Esophagus muscularis mucosa (tissue), 4 donors: ENCODE results near the gene MRPS7. TPM values are rescaled to one million over a fixed set of nuclear protein-coding genes. Genes with fewer than 3 reads are reported as not detected.

Experiments
- DNase-seq: peaks from one replicate; pipeline ENCODE4 v3.0.0-alpha.2; 2017; ENCODE audit errors: extremely low spot score
- H3K27ac ChIP-seq, 4 donors: fragments of 200-600 bp; sonication (generic); replicated peaks in 1 of 4; 1 replicate in 3 of 4; 2 replicates in 1 of 4; pipeline ENCODE4 v1.5.1; 2016 to 2019; ENCODE audit warnings: mild to moderate bottlenecking in 1 of 4
- H3K27me3 ChIP-seq, 4 donors: fragments of 200-600 bp; sonication (generic); one replicate each; pipeline versions ENCODE4 v1.5.1 to v1.6.0; 2016 to 2019
- H3K36me3 ChIP-seq, 4 donors: fragments of 200-600 bp; sonication (generic); one replicate each; pipeline ENCODE4 v1.5.1; 2016 to 2019
- H3K4me1 ChIP-seq, 4 donors: fragments of 200-600 bp; sonication (generic); one replicate each; pipeline ENCODE4 v1.5.1; 2016 to 2019
- H3K4me3 ChIP-seq, 4 donors: fragments of 200-600 bp; sonication (generic); 1 replicate in 2 of 4; 2 replicates in 2 of 4; pipeline ENCODE4 v1.5.1; 2016 to 2019; ENCODE audit warnings: mild to moderate bottlenecking in 4 of 4, moderate library complexity in 1 of 4
- H3K9me3 ChIP-seq, 4 donors: fragments of 200-600 bp; sonication (generic); 1 replicate in 3 of 4; 2 replicates in 1 of 4; pipeline ENCODE4 v1.5.1; 2016 to 2019
- EP300 ChIP-seq: sonication (generic); formaldehyde crosslinking; IDR thresholded peaks from one replicate; pipeline ENCODE4 v1.6.1; 2017; ENCODE audit warnings: antibody characterized with exemption
- POLR2A ChIP-seq: fragments of 450-650 bp; IDR thresholded peaks from one replicate; pipeline ENCODE4 v1.6.1; 2017; ENCODE audit warnings: antibody characterized with exemption, moderate library complexity, mild to moderate bottlenecking, low read depth
- POLR2AphosphoS5 ChIP-seq, 2 donors: sonication (generic); formaldehyde crosslinking; IDR thresholded peaks; one replicate each; pipeline ENCODE4 v1.6.1; 2017; ENCODE audit warnings: antibody characterized with exemption in 2 of 2
- WGBS: methylation state at CpG from one replicate; pipeline ENCODE4 v1.1.5; 2018; 5-methylcytosine and 5-hydroxymethylcytosine counted together
- intact Hi-C: fragments of 100-400 bp; cut with DNase I; formaldehyde crosslinking; loops from one replicate; pipeline ENCODE4 v1.15.1; 2023
- total RNA-seq, 4 donors: library from RNA; depleted of rRNA; stranded (reverse); fragments of >200 nt; gene quantifications; one replicate each; pipeline versions ENCODE4 v1.1.0 to v1.2.1, GENCODE V29; 2016
- TF ChIP-seq, protein P1 (sequence below), 3 experiments: fragments of 200-600 bp in 2 of 3; fragments of 450-650 bp in 1 of 3; sonication (generic) in 2 of 3; IDR thresholded peaks; one replicate each; pipeline ENCODE4 v1.5.1; 2017 to 2019; ENCODE audit warnings: antibody characterized with exemption in 3 of 3, mild to moderate bottlenecking in 2 of 3, moderate library complexity in 1 of 3

MRPS7 gene
- total RNA-seq, 4 donors from 2014 or later, result 37.8 to 40.6 (median 39.1) TPM

DNA sequence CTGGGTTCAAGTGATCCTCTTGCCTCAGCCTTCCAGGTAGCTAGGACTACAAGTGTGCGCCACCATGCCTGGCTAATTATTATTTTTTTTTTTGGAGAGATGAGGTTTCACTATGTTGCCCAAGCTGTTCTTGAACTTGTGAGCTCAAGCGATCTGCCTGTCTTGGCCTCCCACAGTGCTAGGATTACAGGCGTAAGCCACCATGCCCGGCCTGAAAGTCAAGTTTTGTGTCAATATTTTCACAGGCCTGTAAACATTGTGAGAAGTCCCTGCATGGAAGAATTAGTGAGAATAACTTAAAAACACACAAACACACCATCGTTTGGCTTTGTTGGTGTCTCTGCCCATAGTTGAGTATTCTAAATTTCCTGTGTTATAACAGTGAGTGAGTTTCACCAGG lies 34.0 kb upstream of the MRPS7 start:
- H3K27me3 ChIP-seq, result no peaks in the 10 kb centered on the region
- TF ChIP-seq POLR2A, result no peak
- no peak for TF ChIP-seq POLR2AphosphoS5 (IDR thresholded peaks at IDR 0.05)
- TF ChIP-seq EP300, result no peak
- TF ChIP-seq, protein P1, sequence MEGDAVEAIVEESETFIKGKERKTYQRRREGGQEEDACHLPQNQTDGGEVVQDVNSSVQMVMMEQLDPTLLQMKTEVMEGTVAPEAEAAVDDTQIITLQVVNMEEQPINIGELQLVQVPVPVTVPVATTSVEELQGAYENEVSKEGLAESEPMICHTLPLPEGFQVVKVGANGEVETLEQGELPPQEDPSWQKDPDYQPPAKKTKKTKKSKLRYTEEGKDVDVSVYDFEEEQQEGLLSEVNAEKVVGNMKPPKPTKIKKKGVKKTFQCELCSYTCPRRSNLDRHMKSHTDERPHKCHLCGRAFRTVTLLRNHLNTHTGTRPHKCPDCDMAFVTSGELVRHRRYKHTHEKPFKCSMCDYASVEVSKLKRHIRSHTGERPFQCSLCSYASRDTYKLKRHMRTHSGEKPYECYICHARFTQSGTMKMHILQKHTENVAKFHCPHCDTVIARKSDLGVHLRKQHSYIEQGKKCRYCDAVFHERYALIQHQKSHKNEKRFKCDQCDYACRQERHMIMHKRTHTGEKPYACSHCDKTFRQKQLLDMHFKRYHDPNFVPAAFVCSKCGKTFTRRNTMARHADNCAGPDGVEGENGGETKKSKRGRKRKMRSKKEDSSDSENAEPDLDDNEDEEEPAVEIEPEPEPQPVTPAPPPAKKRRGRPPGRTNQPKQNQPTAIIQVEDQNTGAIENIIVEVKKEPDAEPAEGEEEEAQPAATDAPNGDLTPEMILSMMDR (IDR thresholded peaks at IDR 0.05), result no peak
- peaks cover 48 to 97% (median 88%) of the 10 kb centered on the region in 4 donors for H3K36me3 ChIP-seq
- no peak overlapping the region for H3K4me3 ChIP-seq
- no peaks in the 10 kb centered on the region for H3K9me3 ChIP-seq
- peak overlapping the region in 2 of 4 donors; percentile 12 to 60 for H3K27ac ChIP-seq
- H3K4me1 ChIP-seq, result peaks cover 0 to 15% (median 13%) of the 10 kb centered on the region in 4 donors
- no peak for DNase-seq
- WGBS, result 90% methylated on average over 5 of the region's 5 CpGs
- intact Hi-C loops, result no loop called here

DNA sequence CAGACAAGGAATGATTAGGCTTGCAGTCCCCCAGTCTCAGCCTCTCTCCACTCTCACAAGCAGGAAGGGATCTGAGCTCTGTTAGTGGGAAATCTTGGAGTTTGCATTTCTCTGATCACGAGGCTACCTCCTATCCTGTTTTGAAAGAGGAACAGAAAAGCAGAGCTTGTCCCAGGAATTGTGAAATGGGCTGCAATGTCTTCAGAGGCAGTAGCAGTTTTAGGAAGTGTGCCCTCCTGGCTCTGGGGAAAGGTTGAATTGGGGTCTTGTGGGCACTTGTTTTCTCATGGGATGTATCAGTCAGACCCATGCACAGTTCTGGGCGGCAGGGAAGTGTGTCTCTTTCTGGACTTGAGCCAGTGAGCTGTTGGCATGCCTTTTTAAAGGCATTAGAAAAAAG lies 33.4 kb upstream of the MRPS7 start:
- DNase-seq, result no peak
- Histone ChIP-seq H3K4me1 (peaks cover 0 to 15% (median 13%) of the 10 kb centered on the region in 4 donors), H3K36me3 (peaks cover 51 to 97% (median 91%) of the 10 kb centered on the region in 4 donors), H3K27me3 (no peaks in the 10 kb centered on the region), H3K4me3 (no peak overlapping the region), H3K9me3 (no peaks in the 10 kb centered on the region), H3K27ac (peak overlapping the region; percentile 12 to 60 (median 58))
- intact Hi-C loops, result no loop called here
- WGBS, result 46% methylated on average over 2 of the region's 2 CpGs
- TF ChIP-seq EP300 (no peak), POLR2A (no peak), POLR2AphosphoS5 (IDR thresholded peaks at IDR 0.05) (peak in 1 of 2 donors; percentile 14)
- TF ChIP-seq, protein P1 (IDR thresholded peaks at IDR 0.05), result no peak

DNA sequence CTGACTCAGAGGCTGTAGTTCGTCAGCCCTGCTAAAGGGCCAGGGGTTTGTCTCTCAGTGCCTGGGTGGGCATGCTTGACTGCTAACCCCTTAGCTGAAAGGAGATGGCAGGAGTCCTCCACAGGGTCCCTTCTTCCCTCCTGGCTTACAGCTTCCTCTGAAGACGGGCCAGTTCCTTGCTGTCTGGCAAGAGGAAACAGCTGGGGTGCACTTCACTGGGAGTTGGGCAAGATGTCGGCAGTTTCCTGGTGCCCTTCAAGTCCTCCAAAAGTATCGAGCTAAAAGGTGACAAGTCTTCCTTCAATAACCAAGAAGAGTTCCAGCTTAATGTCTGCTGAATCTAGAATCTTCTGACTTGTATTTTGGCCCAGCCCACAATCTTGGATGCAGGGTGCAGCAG lies 32.8 kb upstream of the MRPS7 start:
- intact Hi-C loops, result no loop called here
- Histone ChIP-seq H3K27me3 (no peaks in the 10 kb centered on the region), H3K27ac (peak overlapping the region; percentile 12 to 60 (median 58)), H3K4me1 (peaks cover 0 to 15% (median 13%) of the 10 kb centered on the region in 4 donors), H3K9me3 (no peaks in the 10 kb centered on the region), H3K4me3 (no peak overlapping the region), H3K36me3 (peaks cover 51 to 97% (median 90%) of the 10 kb centered on the region in 4 donors)
- WGBS, result 65% methylated on average over 3 of the region's 4 CpGs
- DNase-seq, result no peak
- TF ChIP-seq, protein P1 (IDR thresholded peaks at IDR 0.05), result no peak
- no peak for TF ChIP-seq EP300
- no peak for TF ChIP-seq POLR2AphosphoS5 (IDR thresholded peaks at IDR 0.05)
- TF ChIP-seq POLR2A, result no peak

DNA sequence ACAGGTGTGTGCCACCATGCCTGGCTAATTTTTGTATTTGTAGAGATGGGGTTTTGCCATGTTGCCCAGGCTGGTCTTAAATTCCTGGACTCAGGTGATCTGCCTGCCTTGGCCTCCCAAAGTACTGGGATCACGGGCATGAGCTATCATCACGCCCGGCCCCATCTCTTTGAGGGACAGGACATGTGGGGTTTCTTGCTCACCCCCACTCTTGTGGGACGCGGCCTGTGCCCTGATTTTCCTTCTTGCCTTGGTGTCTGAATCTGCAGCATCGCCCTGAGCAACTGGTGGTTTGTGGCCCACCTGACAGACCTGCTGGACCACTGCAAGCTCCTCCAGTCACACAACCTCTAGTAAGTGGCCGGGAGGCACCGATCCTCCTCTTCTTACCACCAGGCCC lies 30.6 kb upstream of the MRPS7 start:
- Histone ChIP-seq H3K36me3 (peaks cover 45 to 97% (median 90%) of the 10 kb centered on the region in 4 donors), H3K27ac (no peak overlapping the region), H3K4me3 (no peak overlapping the region), H3K9me3 (no peaks in the 10 kb centered on the region), H3K4me1 (peaks cover 0 to 15% (median 13%) of the 10 kb centered on the region in 4 donors), H3K27me3 (no peaks in the 10 kb centered on the region)
- TF ChIP-seq POLR2AphosphoS5 (IDR thresholded peaks at IDR 0.05) (no peak), POLR2A (no peak), EP300 (no peak)
- TF ChIP-seq, protein P1 (IDR thresholded peaks at IDR 0.05), result no peak
- WGBS, result 100% methylated on average over 2 of the region's 8 CpGs
- intact Hi-C loops, result no loop called here
- no peak for DNase-seq
